HCT116 (cell line): ENCODE data around the gene RBBP8. TPM values are rescaled to one million over a fixed set of nuclear protein-coding genes. Genes with fewer than 3 reads are reported as not detected.

ENCODE experiments used
- ATAC-seq: fragments of 200-7000 bp; cut with Tn5 transposase; 2 replicates; pipeline ENCODE4 v1.9.1; 2020; ENCODE audit warnings: mild to moderate bottlenecking, moderate library complexity
- BruUV-seq: library from RNA; stranded (reverse); fragments of 400-500 nt; replicated peaks from 2 replicates; lab custom pipeline; 2021; lab: Mats Ljungman, UMichigan
- CTCF ChIA-PET: fragments of 300-600 bp; sonication (Branson Sonifier 250); formaldehyde crosslinking; loops from one replicate; lab custom pipeline; 2021; ENCODE audit warnings: antibody characterized with exemption; lab: Charles Lee
- POLR2A ChIA-PET: fragments of 300-600, 350-600 bp; sonication (Branson Sonifier 250); formaldehyde crosslinking; loops from one replicate; lab custom pipeline; 2021; ENCODE audit warnings: antibody characterized with exemption; lab: Charles Lee
- RAD21 ChIA-PET, 2 experiments: fragments of 300-600 bp; sonication (Branson Sonifier 250); formaldehyde crosslinking; loops; one replicate each; lab custom pipeline; 2023; ENCODE audit warnings: low total read pairs in 2 of 2; ENCODE audit not compliant: uncharacterized antibody in 2 of 2, unreplicated experiment in 2 of 2, low non-redundant PET in 1 of 2; lab: Charles Lee
- DNase-seq: peaks from one replicate; pipeline ENCODE4 v3.0.0-alpha.2; 2010; ENCODE audit warnings: low read depth, low spot score
- H2AFZ ChIP-seq: fragments of 200-600 bp; shearing (Covaris generic), sonication (generic); 2 replicates; pipeline ENCODE4 v1.6.1; 2017; ENCODE audit warnings: low read depth, mixed run types, mixed read lengths, antibody characterized with exemption, low read length; ENCODE audit not compliant: poor library complexity, severe bottlenecking
- H3K27ac ChIP-seq: 2 replicates; pipeline ENCODE4 v1.5.1; 2012; ENCODE audit warnings: low read depth, low read length
- H3K27me3 ChIP-seq: fragments of 200-600 bp; sonication (generic); 2 replicates; pipeline ENCODE4 v1.6.1; 2016; ENCODE audit warnings: mixed run types, low read length, mixed read lengths; ENCODE audit not compliant: insufficient read depth
- H3K36me3 ChIP-seq, 2 experiments: fragments of 200-500 bp in 1 of 2; fragments of 200-600 bp in 1 of 2; sonication (Bioruptor generic) in 1 of 2; sonication (generic) in 1 of 2; 2 replicates each; pipeline versions ENCODE4 v1.5.1 to v1.6.1; 2014 to 2016; ENCODE audit warnings: low read length in 2 of 2, inconsistent platforms in 1 of 2, mixed read lengths in 1 of 2, mixed run types in 1 of 2; ENCODE audit not compliant: insufficient read depth in 2 of 2, control insufficient read depth in 1 of 2
- H3K4me1 ChIP-seq, 2 experiments: fragments of 200-600 bp in 1 of 2; sonication (generic) in 1 of 2; 2 replicates each; pipeline versions ENCODE4 v1.5.1 to v1.6.1; 2012 to 2017; ENCODE audit warnings: low read length in 2 of 2, inconsistent platforms in 1 of 2, mild to moderate bottlenecking in 1 of 2, mixed read lengths in 1 of 2, mixed run types in 1 of 2, moderate library complexity in 1 of 2; ENCODE audit not compliant: insufficient read depth in 2 of 2, control insufficient read depth in 1 of 2
- H3K4me2 ChIP-seq: fragments of 200-600 bp; sonication (generic); 2 replicates; pipeline ENCODE4 v1.6.1; 2017; ENCODE audit warnings: mixed run types, low read length, mixed read lengths
- H3K4me3 ChIP-seq, 2 experiments: fragments of 200-600 bp in 1 of 2; sonication (generic) in 1 of 2; replicated peaks in 1 of 2; 2 replicates each; pipeline ENCODE4 v1.5.1; 2011 to 2016; ENCODE audit warnings: low read length in 2 of 2, control low read depth in 1 of 2, low read depth in 1 of 2, mild to moderate bottlenecking in 1 of 2, mixed read lengths in 1 of 2, mixed run types in 1 of 2
- H3K79me2 ChIP-seq: fragments of 200-600 bp; sonication (generic); 2 replicates; pipeline ENCODE4 v1.6.1; 2017; ENCODE audit warnings: mild to moderate bottlenecking, mixed run types, low read length, moderate library complexity, mixed read lengths; ENCODE audit not compliant: insufficient read depth
- H3K9ac ChIP-seq: fragments of 200-600 bp; sonication (generic); 2 replicates; pipeline ENCODE4 v1.6.1; 2016; ENCODE audit warnings: low read length, mixed read lengths
- H3K9me2 ChIP-seq: fragments of 200-600 bp; sonication (generic), shearing (Covaris generic); 2 replicates; pipeline ENCODE4 v1.6.1; 2017; ENCODE audit warnings: mixed run types, mild to moderate bottlenecking, moderate library complexity; ENCODE audit not compliant: insufficient read depth
- H3K9me3 ChIP-seq, 2 experiments: fragments of 200-500 bp in 1 of 2; fragments of 200-600 bp in 1 of 2; sonication (Bioruptor generic) in 1 of 2; sonication (generic) in 1 of 2; 2 replicates each; pipeline ENCODE4 v1.6.1; 2014 to 2017; ENCODE audit warnings: low read length in 2 of 2, mixed read lengths in 2 of 2, inconsistent platforms in 1 of 2, low read depth in 1 of 2, mild to moderate bottlenecking in 1 of 2, mixed run types in 1 of 2, moderate library complexity in 1 of 2; ENCODE audit not compliant: control insufficient read depth in 1 of 2, insufficient read depth in 1 of 2
- H4K20me1 ChIP-seq: fragments of 200-600 bp; sonication (generic), shearing (Covaris generic); 2 replicates; pipeline ENCODE4 v1.6.1; 2017; ENCODE audit warnings: mixed run types, mild to moderate bottlenecking, moderate library complexity; ENCODE audit not compliant: insufficient read depth
- ATF3 ChIP-seq: IDR thresholded peaks from 2 replicates; pipeline ENCODE4 v1.6.1; 2012
- CBX3 ChIP-seq: IDR thresholded peaks from 2 replicates; pipeline ENCODE4 v1.6.1; 2012; ENCODE audit warnings: low read depth
- CTCF ChIP-seq, 3 experiments: fragments of 200-600 bp in 1 of 3; sonication (generic) in 1 of 3; IDR thresholded peaks in 2 of 3; conservative IDR thresholded peaks in 1 of 3; 2 replicates each; pipeline ENCODE4 v1.5.1; 2012 to 2017; ENCODE audit warnings: low read depth in 2 of 3, low read length in 2 of 3, antibody characterized with exemption in 1 of 3, borderline replicate concordance in 1 of 3, control low read depth in 1 of 3, mild to moderate bottlenecking in 1 of 3, mixed read lengths in 1 of 3, mixed run types in 1 of 3, moderate library complexity in 1 of 3; ENCODE audit not compliant: insufficient read depth in 1 of 3
- EGR1 ChIP-seq: IDR thresholded peaks from 2 replicates; pipeline ENCODE4 v1.6.1; 2012; ENCODE audit warnings: low read depth
- ELF1 ChIP-seq: IDR thresholded peaks from 2 replicates; pipeline ENCODE4 v1.6.1; 2012; ENCODE audit warnings: low read depth, borderline replicate concordance
- EZH2 ChIP-seq: fragments of 200-600 bp; sonication (generic); IDR thresholded peaks from 2 replicates; pipeline ENCODE4 v1.6.1; 2017; ENCODE audit warnings: antibody characterized with exemption, mixed run types
- EZH2phosphoT487 ChIP-seq: fragments of 200-600 bp; IDR thresholded peaks from 2 replicates; pipeline ENCODE4 v1.6.1; 2018; ENCODE audit warnings: antibody characterized with exemption, borderline replicate concordance
- JUND ChIP-seq: IDR thresholded peaks from 2 replicates; pipeline ENCODE4 v1.6.1; 2012
- POLR2A ChIP-seq: IDR thresholded peaks from 2 replicates; pipeline ENCODE4 v1.7.0; 2011; ENCODE audit warnings: borderline replicate concordance; ENCODE audit not compliant: insufficient read depth, insufficient read length; ENCODE audit errors: extremely low read depth
- POLR2AphosphoS5 ChIP-seq: IDR thresholded peaks from 2 replicates; pipeline ENCODE4 v1.6.1; 2011; ENCODE audit warnings: mild to moderate bottlenecking, low read depth, low read length, moderate library complexity
- SIN3A ChIP-seq: IDR thresholded peaks from 2 replicates; pipeline ENCODE4 v1.6.1; 2012; ENCODE audit warnings: low read depth
- SP1 ChIP-seq: IDR thresholded peaks from 2 replicates; pipeline ENCODE4 v1.6.1; 2012; ENCODE audit warnings: low read depth
- SRF ChIP-seq: IDR thresholded peaks from 2 replicates; pipeline ENCODE4 v1.6.1; 2012; ENCODE audit warnings: low read depth
- TCF7L2 ChIP-seq: IDR thresholded peaks from 2 replicates; pipeline ENCODE4 v1.7.0; 2011; ENCODE audit warnings: borderline replicate concordance, inconsistent platforms; ENCODE audit not compliant: insufficient read depth, insufficient read length; ENCODE audit errors: extremely low read depth
- YY1 ChIP-seq: IDR thresholded peaks from 2 replicates; pipeline ENCODE4 v1.6.1; 2011; ENCODE audit warnings: low read length, low read depth, moderate library complexity, mild to moderate bottlenecking; ENCODE audit not compliant: insufficient replicate concordance; ENCODE audit errors: extremely low read depth
- ZBTB33 ChIP-seq: IDR thresholded peaks from 2 replicates; pipeline ENCODE4 v1.6.1; 2011; ENCODE audit warnings: mild to moderate bottlenecking, low read length, moderate library complexity; ENCODE audit not compliant: insufficient replicate concordance; ENCODE audit errors: extremely low read depth
- ZFX ChIP-seq: fragments of 450-650 bp; IDR thresholded peaks from 2 replicates; pipeline ENCODE4 v1.6.1; 2017
- intact Hi-C: fragments of 100-400 bp; cut with micrococcal nuclease; formaldehyde crosslinking; loops from 2 replicates; pipeline ENCODE4 v1.10.0; 2022
- total RNA-seq: library from RNA; stranded (reverse); gene quantifications from one replicate; pipeline ENCODE4 v1.2.1, GENCODE V29; 2021; ENCODE audit not compliant: unreplicated experiment

RBBP8 gene
- total RNA-seq, 1 experiment from 2014 or later: 66.6 TPM

- no peak overlapping the region for H3K27ac ChIP-seq
- H2AFZ ChIP-seq: no peak overlapping the region
- DNase-seq: no peak
- CTCF ChIA-PET: no interaction called here
- H3K27me3 ChIP-seq: no peaks in the 10 kb centered on the region
- H3K79me2 ChIP-seq: no peaks in the 10 kb centered on the region
- BruUV-seq: no TSS peak
- no peak for TF ChIP-seq ATF3
- no peak for TF ChIP-seq TCF7L2
- TF ChIP-seq, all 23 proteins: peak for 0
- H3K9me2 ChIP-seq: no peaks in the 10 kb centered on the region
- no peaks in the 10 kb centered on the region for H3K36me3 ChIP-seq
- no peaks in the 10 kb centered on the region for H4K20me1 ChIP-seq
- H3K4me2 ChIP-seq: no peak overlapping the region
- no peak overlapping the region for H3K4me3 ChIP-seq
- H3K9me3 ChIP-seq: no peaks in the 10 kb centered on the region; a peak in 1 of 4 replicates
- H3K9ac ChIP-seq: no peak overlapping the region
- no peaks in the 10 kb centered on the region for H3K4me1 ChIP-seq
- ChIA-PET RAD21 (no interaction called here), POLR2A (no interaction called here)
- ATAC-seq: no peak
- intact Hi-C loops: no loop called here
Measured at GRCh38 chr18:23068570-23069310, 135.6 kb downstream of the RBBP8 start.

- no TSS peak for BruUV-seq
- RAD21 ChIA-PET: no interaction called here
- H3K4me1 ChIP-seq: no peaks in the 10 kb centered on the region
- H3K79me2 ChIP-seq: no peaks in the 10 kb centered on the region
- intact Hi-C loops: no loop called here
- no peaks in the 10 kb centered on the region for H4K20me1 ChIP-seq
- ATAC-seq (no peak), DNase-seq (no peak)
- no peaks in the 10 kb centered on the region for H3K27me3 ChIP-seq
- CTCF ChIA-PET: no interaction called here
- no peak overlapping the region for H3K27ac ChIP-seq
- POLR2A ChIA-PET: no interaction called here
- no peaks in the 10 kb centered on the region for H3K9me3 ChIP-seq
- H3K9me2 ChIP-seq: no peaks in the 10 kb centered on the region
- H3K36me3 ChIP-seq: no peaks in the 10 kb centered on the region
- H3K4me3 ChIP-seq: no peak overlapping the region
- no peak overlapping the region for H2AFZ ChIP-seq
- H3K4me2 ChIP-seq: no peak overlapping the region
- no peak for TF ChIP-seq JUND
- no peak for TF ChIP-seq POLR2AphosphoS5
- TF ChIP-seq CBX3: no peak
- no peak for TF ChIP-seq POLR2A
- TF ChIP-seq CTCF (IDR thresholded peaks at IDR 0.05 in 2 of 3, conservative IDR thresholded peaks at IDR 0.05 in 1 of 3; ENCODE audit: borderline replicate concordance in 1 of 3, insufficient read depth in 1 of 3, low read depth in 2 of 3, low read length in 2 of 3): no peak
- TF ChIP-seq SIN3A: no peak
- TF ChIP-seq ZBTB33: no peak
- no peak for TF ChIP-seq EZH2phosphoT487
- TF ChIP-seq EZH2: no peak
- no peak for TF ChIP-seq YY1
- TF ChIP-seq SP1: no peak
- TF ChIP-seq ATF3: no peak
- no peak for TF ChIP-seq ELF1
- no peak for TF ChIP-seq SRF
- no peak for TF ChIP-seq EGR1
- TF ChIP-seq ZFX: no peak
- TF ChIP-seq, all 23 proteins: peak for 0
- H3K9ac ChIP-seq: no peak overlapping the region
Measured at GRCh38 chr18:23069481-23069880, 136.4 kb downstream of the RBBP8 start.
